HG03520 (cell line): Measurements from ENCODE around the gene COL23A1.

ENCODE experiments used
- ATAC-seq: cut with Tn5 transposase; IDR thresholded peaks from one replicate; pipeline ENCODE4 v1.9.1; 2021; ENCODE audit warnings: mild to moderate bottlenecking, moderate library complexity; ENCODE audit not compliant: unreplicated experiment

COL23A1 gene

DNA sequence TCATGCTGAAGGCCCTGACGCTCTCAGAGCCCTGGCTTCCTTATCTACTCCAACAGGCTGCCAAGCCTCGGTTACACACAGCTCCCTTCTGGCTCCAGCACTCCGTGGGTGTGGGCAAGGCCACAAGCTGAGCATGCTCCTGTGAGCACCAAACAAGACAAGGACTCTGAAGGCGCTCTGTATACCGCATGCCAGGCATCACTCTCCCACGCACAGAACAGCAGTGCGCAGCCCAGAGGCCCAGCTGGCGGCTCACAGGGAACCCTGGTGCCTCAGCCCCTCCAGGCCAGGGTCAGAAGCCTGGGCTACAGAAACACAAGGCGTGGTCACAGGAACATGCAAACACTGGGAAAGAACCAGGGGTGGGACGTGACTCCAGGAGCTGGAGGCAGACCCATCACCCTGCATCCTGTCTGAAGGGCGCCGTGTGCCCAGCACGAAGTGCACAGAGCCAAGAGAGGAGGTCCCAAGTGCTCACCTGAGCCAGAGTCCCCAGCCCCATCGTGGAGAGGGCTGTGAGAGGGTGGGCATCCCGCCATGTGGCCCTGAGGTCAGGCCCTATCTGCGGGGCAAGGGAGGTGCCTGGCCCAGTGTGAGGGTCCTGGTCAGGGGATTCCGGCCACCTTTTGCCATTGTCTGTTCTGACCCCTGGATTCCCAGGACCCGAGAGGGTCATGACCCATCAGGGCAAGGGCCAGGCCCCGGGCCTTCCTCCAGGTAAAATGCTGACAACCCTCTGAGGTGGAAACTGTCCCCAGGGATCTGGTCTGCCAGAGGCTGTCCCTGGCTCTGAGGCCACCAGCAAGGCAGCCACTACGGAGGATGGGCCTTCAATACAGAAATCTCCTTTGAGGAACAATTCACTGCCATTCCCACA is 54.7 kb downstream of the COL23A1 start:
- ATAC-seq = no peak

DNA sequence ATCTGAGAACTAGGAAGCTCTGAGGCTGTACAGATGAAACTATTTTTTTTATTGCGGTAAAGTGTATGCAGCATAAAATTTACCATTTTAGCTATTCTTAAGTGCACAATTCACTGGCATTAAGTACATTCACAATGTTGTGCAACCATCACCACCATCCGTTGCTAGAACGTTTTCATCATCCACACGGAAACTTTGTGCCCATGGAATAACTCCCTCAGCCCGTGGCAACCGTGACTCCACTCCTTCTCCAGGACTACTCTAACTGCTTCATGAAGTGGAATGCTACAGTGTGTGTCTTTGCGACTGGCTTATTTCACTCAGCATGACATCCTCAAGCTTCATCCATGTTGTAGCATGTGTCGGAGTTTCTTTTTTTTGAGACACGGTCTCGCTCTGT is 57.1 kb downstream of the COL23A1 start:
- no peak for ATAC-seq

DNA sequence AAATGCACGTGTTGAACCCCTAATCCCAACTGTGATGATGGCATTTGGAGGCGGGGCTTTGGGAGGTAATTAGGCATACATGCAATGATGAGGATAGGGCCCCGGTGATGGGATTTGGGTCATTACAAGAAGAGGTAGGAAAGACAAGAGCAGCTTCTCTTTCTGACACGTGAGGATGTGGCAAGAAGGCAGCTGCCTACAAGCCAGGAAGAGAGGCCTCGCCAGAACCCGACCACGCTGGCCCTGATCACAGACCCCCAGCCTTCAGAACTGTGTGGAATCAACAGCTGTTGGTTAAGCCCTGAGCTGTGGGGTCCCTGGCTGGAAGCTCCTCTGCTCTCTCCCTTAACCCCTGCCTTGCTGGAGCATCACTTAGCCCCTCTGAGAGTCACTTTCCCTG is 57.5 kb downstream of the COL23A1 start:
- no peak for ATAC-seq

DNA sequence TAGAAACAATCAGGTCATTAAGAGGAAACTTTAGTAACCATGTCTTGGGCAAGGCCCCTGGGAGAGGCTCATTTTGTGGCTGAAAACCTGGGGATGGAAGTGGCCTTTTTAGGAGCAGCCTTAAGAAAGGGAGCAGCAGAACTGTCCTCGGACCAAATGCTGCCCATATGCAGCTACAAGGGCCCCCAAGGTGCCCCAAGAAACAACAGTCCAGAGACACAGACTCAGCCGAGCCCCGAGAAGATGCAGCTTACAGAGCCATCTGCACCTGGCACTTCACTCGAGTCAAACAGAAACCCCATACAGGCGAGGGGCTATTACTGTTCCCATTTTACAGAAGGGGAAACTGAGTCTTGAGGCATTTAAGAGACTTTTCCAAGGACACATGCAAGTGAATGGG is 58.0 kb downstream of the COL23A1 start:
- ATAC-seq = no peak

DNA sequence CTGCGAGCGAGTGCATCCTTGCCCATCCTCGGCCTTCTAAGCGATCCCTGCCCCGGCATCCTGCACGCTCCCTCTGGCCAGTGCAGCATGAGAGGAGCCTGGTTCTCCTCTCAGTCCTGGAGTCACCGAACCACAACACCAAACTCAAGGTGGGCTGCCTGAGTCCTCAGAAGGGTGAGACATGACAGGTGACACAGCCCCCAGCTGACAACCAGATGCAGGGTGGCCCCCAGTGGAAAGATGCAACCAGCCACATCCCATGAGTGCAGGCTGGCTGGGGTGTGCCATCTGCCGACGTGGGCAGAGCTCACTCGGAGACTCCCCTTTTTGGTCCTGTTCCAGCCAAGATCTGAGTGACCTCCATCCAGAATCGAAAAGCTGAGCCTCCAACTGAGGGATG is 58.4 kb downstream of the COL23A1 start:
- no peak for ATAC-seq

DNA sequence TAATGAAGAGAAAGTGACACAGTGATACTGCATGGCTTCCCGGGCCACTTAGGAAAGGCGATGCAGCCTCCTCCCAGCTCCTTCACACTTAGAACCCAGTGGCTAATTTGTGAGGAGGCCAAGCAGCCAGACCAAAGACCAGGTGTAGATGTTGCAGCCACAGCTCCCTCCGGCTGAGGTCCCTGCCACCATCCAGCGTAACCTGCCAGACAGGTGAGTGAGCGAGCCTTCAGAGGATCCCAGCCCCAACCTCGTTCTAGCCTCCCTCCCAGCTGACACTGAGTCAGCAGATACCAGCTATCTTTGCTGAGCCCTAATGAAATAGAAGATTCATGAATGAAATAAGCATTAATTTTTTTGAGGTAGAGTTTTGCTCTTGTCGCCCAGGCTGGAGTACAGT is 59.7 kb downstream of the COL23A1 start:
- ATAC-seq = no peak

- ATAC-seq = no peak
Measured at GRCh38 chr5:178529080-178529479, 61.1 kb downstream of the COL23A1 start.

DNA sequence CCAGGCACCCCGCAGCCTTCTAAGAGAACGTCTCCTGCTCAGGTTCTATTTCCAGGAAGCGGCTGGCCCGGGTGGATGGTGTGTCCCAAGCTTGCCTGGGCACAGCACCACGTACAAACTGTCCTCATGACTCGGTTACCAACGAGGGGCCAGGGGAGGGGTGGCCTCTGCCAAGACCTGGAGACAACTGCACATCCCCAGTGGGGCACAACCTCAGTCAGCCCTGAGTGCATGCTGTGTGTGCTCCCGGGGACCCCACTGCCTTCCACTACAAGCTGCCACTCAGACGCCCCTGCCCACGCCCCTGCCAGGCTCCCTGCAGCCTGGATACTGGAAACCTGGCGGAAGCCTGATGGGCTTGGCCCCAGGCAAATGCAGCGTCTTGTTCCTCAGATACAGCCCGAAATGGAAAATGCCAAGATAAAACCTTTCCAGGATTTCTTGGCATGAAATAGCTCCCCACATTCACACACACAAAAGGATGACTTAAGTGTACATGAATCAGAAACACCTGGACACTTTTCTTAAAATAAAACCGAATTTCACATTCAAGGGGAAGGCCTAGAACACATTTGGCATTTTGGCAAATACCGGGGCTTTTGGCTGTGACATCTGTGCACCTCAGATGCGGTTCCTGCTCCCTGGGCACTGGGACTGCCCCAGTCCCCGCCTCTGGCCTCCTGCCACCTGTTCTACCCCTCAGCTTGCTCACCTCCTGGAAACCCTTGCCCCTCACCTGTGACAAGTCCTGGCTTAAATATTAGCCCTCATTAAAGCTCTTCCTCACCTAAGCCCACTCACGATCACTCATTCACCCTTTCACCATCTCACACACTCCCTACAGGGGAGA is 62.5 kb downstream of the COL23A1 start:
- no peak for ATAC-seq

DNA sequence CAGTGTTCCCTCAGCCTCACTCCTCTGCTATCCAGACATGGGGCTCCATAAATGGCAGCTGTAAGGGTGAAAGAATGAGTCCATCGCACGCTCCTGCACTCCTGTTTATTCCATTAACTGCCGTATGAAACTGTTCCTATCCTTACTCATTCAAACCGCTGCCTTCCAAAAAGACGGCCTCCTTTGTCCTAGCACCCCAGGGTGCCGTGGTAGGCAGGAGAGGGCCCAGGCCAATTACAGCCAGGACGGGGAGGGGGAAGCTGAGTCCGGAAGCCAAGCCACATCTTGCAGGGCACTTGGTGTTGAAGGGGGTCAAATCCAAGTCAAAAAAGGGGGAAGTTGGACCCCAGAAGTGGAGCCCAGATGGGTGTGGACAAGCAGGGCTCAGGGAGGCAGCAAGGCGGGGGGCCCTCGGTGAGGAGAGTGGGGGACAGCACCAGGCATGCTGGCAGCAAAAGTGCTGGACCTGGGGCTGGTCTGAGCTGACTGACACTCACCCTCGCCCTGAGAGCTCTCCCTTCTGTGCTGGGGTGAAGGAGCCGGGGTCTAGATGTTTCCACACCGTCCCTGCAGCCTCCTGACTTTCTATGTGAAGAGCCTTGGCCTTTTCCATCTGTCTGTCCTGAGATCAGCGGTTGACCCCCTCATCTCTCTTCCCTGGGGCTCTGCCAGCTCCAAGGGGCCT is 63.3 kb downstream of the COL23A1 start:
- no peak for ATAC-seq

DNA sequence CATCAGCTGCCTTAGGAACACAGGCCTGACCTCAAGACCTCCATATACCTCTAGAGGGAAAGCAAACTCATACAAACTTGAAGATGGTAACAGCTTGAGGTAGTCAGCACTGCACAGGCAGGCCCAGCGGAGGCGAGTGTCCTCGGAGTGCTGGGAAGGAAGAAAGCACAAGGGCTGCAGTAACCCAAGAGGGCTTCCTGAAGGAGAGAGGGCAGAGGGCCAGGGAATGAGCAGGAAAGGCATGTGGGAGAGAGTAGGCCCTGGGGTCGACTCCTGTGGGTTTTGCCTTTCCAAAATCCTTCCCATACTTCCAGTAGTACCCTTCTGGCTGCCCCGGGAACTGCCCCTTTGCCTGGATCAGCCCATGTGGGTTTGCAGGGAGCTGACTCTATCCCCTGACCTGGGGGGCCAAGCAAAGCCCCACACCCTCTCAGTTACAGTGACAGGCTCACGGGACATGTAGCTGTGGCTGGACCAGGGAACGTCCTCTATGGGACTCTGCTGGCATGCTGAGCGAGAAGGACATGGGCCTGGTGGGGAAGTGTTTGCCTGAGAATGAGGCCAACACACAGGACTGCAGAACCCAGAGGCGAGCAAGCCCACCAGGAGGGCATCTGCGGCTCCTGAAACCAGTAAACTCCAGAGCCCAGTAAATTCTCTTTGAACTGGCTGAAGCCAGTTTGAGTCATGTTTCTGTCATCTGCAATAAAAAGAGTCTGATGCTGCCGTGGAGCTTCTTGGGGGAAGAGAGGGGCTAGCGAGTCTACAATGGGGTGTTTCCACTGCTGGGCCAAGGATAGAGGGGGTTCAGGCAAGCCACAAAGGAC is 64.1 kb downstream of the COL23A1 start:
- ATAC-seq = no peak

- ATAC-seq = no peak
Measured at GRCh38 chr5:178524093-178524882, 65.9 kb downstream of the COL23A1 start.

DNA sequence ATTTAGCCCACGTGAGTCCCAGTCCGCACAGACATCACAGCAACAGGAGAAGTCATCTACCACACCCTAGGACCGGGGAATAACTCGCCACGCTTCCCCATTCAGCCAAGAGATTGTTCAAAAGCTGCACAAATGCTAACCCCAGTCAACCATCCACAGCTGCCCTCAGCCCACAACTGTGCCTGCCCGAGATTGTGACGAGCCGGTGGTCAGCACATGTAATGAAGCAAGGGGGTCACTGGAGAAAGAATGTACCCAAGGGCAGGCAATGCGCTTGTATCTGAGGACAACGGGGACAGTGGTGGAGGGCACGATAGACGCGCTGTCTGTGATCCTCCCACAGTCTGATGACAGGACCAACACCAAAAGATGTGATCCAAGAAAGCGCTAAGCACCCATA is 67.8 kb downstream of the COL23A1 start:
- no peak for ATAC-seq

DNA sequence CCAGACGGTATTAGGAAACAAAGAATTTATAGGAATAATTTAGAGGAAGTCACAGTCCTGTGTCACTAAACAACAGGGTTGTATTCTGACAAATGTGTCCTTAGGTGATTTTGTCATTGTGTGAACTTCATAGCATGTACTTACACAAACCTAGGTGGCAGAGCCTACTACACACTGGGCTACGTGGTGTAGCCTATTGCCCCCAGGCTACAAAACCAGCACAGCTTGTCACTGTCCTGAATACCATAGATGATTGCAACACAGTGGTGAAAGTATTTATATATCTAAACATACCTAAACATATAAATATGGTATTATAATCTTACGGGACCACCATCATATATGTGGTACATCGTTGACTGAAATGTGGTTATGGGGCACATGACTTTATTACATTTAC is 69.3 kb downstream of the COL23A1 start:
- no peak for ATAC-seq

DNA sequence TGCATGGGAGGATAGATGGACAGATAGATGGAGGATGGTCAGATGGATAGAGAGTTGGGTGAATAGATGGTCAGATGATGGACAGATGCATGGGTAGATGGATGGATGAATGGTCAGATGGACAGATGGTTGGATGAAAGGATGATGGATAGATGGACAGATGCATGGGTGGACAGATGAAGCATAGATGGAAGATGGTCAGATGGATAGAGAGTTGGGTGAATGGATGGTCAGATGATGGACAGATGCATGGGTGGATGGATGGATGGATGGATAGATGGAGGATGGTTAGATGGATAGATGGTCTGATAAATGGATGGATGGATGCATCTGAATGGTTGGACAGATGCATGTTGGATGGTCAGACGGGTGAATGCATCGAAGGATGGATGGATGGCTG is 70.4 kb downstream of the COL23A1 start:
- ATAC-seq = no peak

DNA sequence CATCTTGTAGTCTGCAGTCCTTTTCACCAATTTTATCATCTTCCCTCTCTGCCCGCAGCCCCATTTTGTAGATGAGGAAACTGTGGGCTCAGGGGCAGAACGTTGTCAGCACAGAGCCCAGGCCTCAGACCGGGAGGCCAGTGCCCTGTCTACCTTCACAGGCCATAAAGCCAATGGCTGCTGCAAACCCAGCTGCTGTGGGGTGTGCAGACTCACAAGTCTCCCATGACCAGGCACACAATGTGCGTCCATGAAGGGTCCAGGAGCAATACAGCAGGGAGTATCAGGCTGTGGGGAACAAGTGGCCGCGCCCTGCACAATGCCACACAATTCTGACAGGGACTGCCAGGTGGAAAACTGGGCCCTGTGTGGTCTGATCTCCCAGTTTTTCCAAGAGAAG is 71.0 kb downstream of the COL23A1 start:
- ATAC-seq = no peak

DNA sequence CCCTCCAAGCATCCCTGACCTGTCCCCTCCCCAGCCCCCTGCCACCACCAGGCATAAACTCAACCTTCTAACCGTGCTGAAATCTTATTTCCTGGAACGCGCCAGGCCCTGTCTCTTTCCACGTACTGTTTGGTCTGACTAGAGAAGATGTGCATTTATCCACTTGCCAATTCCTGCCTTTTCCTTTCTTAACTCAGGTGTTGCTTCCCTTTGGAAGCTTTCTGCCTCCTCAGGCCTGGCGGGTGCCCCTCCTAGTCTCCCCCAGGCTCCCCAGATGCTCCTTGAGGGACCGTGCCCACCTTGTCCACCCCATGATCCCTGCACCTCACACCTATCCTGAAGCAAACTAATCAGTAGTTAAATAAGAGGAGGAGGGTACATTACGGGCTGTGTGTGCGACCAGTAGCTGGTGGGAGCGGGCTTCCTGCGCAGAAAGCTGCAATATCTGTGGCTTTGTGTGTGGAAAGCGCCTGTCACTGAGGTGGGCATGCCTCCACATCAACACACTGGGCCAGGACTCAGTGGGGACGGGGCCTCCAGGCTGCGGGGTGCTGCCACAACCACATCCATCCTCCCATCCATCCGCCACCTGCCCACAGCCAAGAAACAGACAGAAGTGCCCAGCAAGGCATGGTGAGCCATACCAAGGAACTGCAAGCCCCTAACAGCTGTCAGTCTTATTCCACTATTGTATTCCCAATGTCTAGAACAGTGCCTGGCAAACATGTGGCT is 73.5 kb downstream of the COL23A1 start:
- no peak for ATAC-seq

DNA sequence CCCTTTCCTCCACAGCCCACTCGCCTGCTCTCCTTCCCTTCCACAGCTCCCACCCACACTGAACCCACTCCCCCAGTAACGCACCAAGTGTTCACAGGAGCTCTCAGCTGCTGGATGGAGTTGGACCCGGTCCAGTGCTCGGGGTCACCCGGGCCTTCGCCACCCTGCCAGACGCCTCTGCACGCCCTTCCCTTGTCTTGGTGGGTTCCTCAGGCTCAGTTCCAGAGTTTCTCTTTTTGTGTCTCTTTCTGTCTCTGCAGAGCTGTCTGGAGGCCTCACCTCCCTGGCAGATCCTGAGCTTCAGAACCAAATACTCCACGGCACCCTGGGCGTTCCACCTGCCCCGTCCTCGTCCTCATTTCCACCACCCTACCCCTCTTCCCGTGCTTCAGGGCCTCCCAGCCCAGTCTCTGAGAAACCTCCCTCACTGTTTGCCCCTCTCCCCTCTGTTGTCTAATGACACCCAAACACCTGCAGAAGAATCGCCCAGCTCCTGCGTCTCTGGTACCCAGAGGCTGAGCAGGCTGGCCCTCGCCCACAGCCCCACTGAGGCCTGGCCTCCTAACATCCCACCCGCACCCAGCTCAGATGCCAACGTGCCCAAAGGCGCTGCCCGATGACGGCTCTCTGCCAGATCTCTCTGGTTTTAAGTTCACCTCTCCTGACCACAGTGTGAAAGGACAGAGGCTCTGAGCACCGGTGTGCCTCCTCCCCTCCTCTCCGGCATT is 74.3 kb downstream of the COL23A1 start:
- ATAC-seq = no peak

GRCh38 chr5:178514851-178515418 is 75.3 kb downstream of the COL23A1 start:
- no peak for ATAC-seq
